ENCODE measurements around the gene MANEA. TPM values are rescaled to one million over a fixed set of nuclear protein-coding genes. Genes with fewer than 3 reads are reported as not detected.

MANEA gene
- polyA plus RNA-seq, 3 donors: 2.5 to 8.1 (median 4.8) TPM

DNA sequence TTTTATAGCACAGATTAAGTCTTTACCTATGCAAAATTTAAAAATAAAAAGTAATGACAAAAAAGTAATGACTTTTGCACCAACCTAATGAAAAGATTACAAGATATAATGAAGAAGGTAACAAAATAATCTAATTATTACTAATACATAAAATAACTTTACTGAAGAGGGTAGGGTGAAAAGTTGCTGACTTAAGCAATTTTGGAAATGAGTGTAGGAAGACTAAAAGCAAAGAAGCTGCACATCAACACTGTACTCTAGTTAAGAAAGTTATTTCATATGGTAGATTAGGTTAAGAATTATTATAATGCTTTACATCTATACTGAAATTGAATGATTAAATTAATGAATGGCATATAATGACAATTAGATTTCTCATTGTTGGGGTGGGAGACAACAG, 76.8 kb downstream of the MANEA start:
- no peaks in the 10 kb centered on the region for H3K27me3 ChIP-seq (ENCODE audit: control insufficient read depth in 2 of 2, insufficient read depth in 2 of 2, low read length in 2 of 2)
- H3K9ac ChIP-seq (ENCODE audit: insufficient read depth, low read length, poor library complexity, severe bottlenecking): no peak overlapping the region
- DNase-seq: no peak
- H3K36me3 ChIP-seq (replicated peaks in 1 of 2; ENCODE audit: control insufficient read depth in 1 of 2, insufficient read depth in 2 of 2, low read length in 2 of 2): no peaks in the 10 kb centered on the region
- Mint-ChIP-seq H3K4me1 (no peaks in the 10 kb centered on the region), H3K9me3 (peaks cover 2 to 9% (median 4%) of the 10 kb centered on the region in 7 donors), H3K27me3 (ENCODE audit: low read depth in 3 of 3) (no peaks in the 10 kb centered on the region), H3K4me3 (no peak overlapping the region), H3K36me3 (no peaks in the 10 kb centered on the region), H3K27ac (no peak overlapping the region)
- H3K4me2 ChIP-seq (replicated peaks; ENCODE audit: extremely low read depth, low read length, poor library complexity, severe bottlenecking): no peak overlapping the region
- TF ChIP-seq, protein P1, sequence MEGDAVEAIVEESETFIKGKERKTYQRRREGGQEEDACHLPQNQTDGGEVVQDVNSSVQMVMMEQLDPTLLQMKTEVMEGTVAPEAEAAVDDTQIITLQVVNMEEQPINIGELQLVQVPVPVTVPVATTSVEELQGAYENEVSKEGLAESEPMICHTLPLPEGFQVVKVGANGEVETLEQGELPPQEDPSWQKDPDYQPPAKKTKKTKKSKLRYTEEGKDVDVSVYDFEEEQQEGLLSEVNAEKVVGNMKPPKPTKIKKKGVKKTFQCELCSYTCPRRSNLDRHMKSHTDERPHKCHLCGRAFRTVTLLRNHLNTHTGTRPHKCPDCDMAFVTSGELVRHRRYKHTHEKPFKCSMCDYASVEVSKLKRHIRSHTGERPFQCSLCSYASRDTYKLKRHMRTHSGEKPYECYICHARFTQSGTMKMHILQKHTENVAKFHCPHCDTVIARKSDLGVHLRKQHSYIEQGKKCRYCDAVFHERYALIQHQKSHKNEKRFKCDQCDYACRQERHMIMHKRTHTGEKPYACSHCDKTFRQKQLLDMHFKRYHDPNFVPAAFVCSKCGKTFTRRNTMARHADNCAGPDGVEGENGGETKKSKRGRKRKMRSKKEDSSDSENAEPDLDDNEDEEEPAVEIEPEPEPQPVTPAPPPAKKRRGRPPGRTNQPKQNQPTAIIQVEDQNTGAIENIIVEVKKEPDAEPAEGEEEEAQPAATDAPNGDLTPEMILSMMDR (IDR thresholded peaks at IDR 0.05): no peak
- no peak overlapping the region for H3K4me3 ChIP-seq (replicated peaks in 1 of 3; ENCODE audit: low read depth in 2 of 3, low read length in 3 of 3)
- H3K4me1 ChIP-seq (ENCODE audit: control insufficient read depth in 1 of 2, insufficient read depth in 2 of 2, low read length in 2 of 2): no peaks in the 10 kb centered on the region
- intact Hi-C loops (cut with micrococcal nuclease): no loop called here
- H3K27ac ChIP-seq (ENCODE audit: low read depth in 1 of 2, low read length in 2 of 2): no peak overlapping the region
- H4K20me1 ChIP-seq (ENCODE audit: insufficient read depth, low read length): no peaks in the 10 kb centered on the region
- no peak overlapping the region for H2AFZ ChIP-seq (ENCODE audit: insufficient read depth, low read depth, low read length, poor library complexity, severe bottlenecking)
- no peaks in the 10 kb centered on the region for H3K9me3 ChIP-seq (replicated peaks in 1 of 2; ENCODE audit: control insufficient read depth in 1 of 2, insufficient read depth in 1 of 2, low read length in 2 of 2)
- H3K79me2 ChIP-seq (ENCODE audit: insufficient read depth, low read length): no peaks in the 10 kb centered on the region

DNA sequence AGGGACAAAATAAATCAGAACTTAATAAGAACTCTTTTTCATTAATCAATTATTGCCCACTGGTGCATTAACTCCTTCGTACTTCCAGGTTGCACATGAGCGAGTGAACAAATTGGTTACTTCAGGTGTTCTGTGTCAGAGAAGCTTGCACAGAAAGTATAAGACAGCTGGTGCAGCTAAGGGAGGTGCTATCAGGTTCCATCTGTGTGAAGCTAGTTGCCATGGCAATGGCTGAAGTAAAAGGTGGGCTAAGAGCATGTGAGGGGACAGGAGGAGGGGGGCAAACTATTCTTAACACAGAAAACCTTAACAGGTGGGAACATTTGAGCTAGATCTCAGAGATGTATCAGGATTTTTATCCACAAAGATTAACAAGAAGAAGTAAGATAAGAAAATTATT, 81.6 kb downstream of the MANEA start:
- Histone ChIP-seq H2AFZ (ENCODE audit: insufficient read depth, low read depth, low read length, poor library complexity, severe bottlenecking) (no peak overlapping the region), H3K27me3 (ENCODE audit: control insufficient read depth in 2 of 2, insufficient read depth in 2 of 2, low read length in 2 of 2) (no peaks in the 10 kb centered on the region), H4K20me1 (ENCODE audit: insufficient read depth, low read length) (no peaks in the 10 kb centered on the region), H3K9ac (ENCODE audit: insufficient read depth, low read length, poor library complexity, severe bottlenecking) (no peak overlapping the region), H3K4me3 (replicated peaks in 1 of 3; ENCODE audit: low read depth in 2 of 3, low read length in 3 of 3) (no peak overlapping the region), H3K79me2 (ENCODE audit: insufficient read depth, low read length) (no peaks in the 10 kb centered on the region), H3K36me3 (replicated peaks in 1 of 2; ENCODE audit: control insufficient read depth in 1 of 2, insufficient read depth in 2 of 2, low read length in 2 of 2) (no peaks in the 10 kb centered on the region), H3K4me2 (replicated peaks; ENCODE audit: extremely low read depth, low read length, poor library complexity, severe bottlenecking) (no peak overlapping the region), H3K4me1 (ENCODE audit: control insufficient read depth in 1 of 2, insufficient read depth in 2 of 2, low read length in 2 of 2) (no peaks in the 10 kb centered on the region), H3K9me3 (replicated peaks in 1 of 2; ENCODE audit: control insufficient read depth in 1 of 2, insufficient read depth in 1 of 2, low read length in 2 of 2) (peaks cover 3 to 12% of the 10 kb centered on the region in 2 donors), H3K27ac (ENCODE audit: low read depth in 1 of 2, low read length in 2 of 2) (no peak overlapping the region)
- no peaks in the 10 kb centered on the region for H3K36me3 Mint-ChIP-seq
- TF ChIP-seq, protein P1 (IDR thresholded peaks at IDR 0.05): no peak
- no peak overlapping the region for H3K27ac Mint-ChIP-seq
- H3K27me3 Mint-ChIP-seq (ENCODE audit: low read depth in 3 of 3): no peaks in the 10 kb centered on the region
- H3K4me3 Mint-ChIP-seq: no peak overlapping the region
- H3K9me3 Mint-ChIP-seq: peaks cover 0 to 17% (median 6%) of the 10 kb centered on the region in 7 donors
- intact Hi-C loops (cut with micrococcal nuclease): no loop called here
- 70% methylated on average over 2 of the region's 2 CpGs for WGBS (ENCODE audit: insufficient coverage)
- no peaks in the 10 kb centered on the region for H3K4me1 Mint-ChIP-seq
- DNase-seq: no peak

Measured in CD14-positive monocyte (primary cell).